H1 (cell line): ENCODE results near the gene CTIF. TPM values are rescaled to one million over a fixed set of nuclear protein-coding genes. Genes with fewer than 3 reads are reported as not detected.

Source experiments
- CBX5 ChIP-seq: fragments of 300-800, 300-1000 bp; sonication (generic); IDR thresholded peaks from 2 replicates; pipeline ENCODE4 v1.7.1; 2016; ENCODE audit warnings: antibody characterized with exemption, low read length, low read depth
- GABPA ChIP-seq: IDR thresholded peaks from 2 replicates; pipeline ENCODE4 v1.6.1; 2011; ENCODE audit warnings: mild to moderate bottlenecking, low read length, moderate library complexity, borderline replicate concordance; ENCODE audit not compliant: insufficient read depth
- GTF2F1 ChIP-seq: IDR thresholded peaks from 2 replicates; pipeline ENCODE4 v1.6.1; 2012; ENCODE audit warnings: low read depth, low read length, improper control_type of control experiment, borderline replicate concordance
- KDM4A ChIP-seq: IDR thresholded peaks from one replicate; pipeline ENCODE4 v1.7.1; 2012; ENCODE audit warnings: low read depth, mild to moderate bottlenecking, moderate library complexity, low read length, inconsistent platforms; ENCODE audit not compliant: severe bottlenecking
- MAFK ChIP-seq: IDR thresholded peaks from 2 replicates; pipeline ENCODE4 v1.6.1; 2012; ENCODE audit warnings: low read depth, mild to moderate bottlenecking, improper control_type of control experiment, low read length
- NANOG ChIP-seq: IDR thresholded peaks from 2 replicates; pipeline ENCODE4 v1.6.1; 2011; ENCODE audit warnings: low read length, low read depth, mild to moderate bottlenecking, inconsistent platforms; ENCODE audit not compliant: insufficient read depth, poor library complexity, severe bottlenecking
- NRF1 ChIP-seq: IDR thresholded peaks from 2 replicates; pipeline ENCODE4 v1.6.1; 2011; ENCODE audit warnings: mild to moderate bottlenecking, low read depth, low read length, improper control_type of control experiment
- POLR2A ChIP-seq, 2 experiments: IDR thresholded peaks; 1 replicate in 1 of 2; 2 replicates in 1 of 2; pipeline ENCODE4 v1.6.1; 2011; ENCODE audit warnings: low read depth in 2 of 2, low read length in 2 of 2, mild to moderate bottlenecking in 2 of 2; ENCODE audit errors: control extremely low read depth in 1 of 2
- POLR2AphosphoS5 ChIP-seq: IDR thresholded peaks from 2 replicates; pipeline ENCODE4 v1.6.1; 2011; ENCODE audit warnings: low read depth, low read length
- POU5F1 ChIP-seq: IDR thresholded peaks from 2 replicates; pipeline ENCODE4 v1.6.1; 2011; ENCODE audit warnings: low read depth, mild to moderate bottlenecking, low read length, moderate library complexity
- RBBP5 ChIP-seq: IDR thresholded peaks from 2 replicates; pipeline ENCODE4 v1.7.1; 2012; ENCODE audit warnings: low read depth, mild to moderate bottlenecking, inconsistent platforms, low read length, moderate library complexity, borderline replicate concordance
- RXRA ChIP-seq: IDR thresholded peaks from 2 replicates; pipeline ENCODE4 v1.6.1; 2011; ENCODE audit warnings: low read depth, mild to moderate bottlenecking, low read length, moderate library complexity; ENCODE audit not compliant: insufficient read depth
- SIRT6 ChIP-seq: IDR thresholded peaks from one replicate; pipeline ENCODE4 v1.7.1; 2012; ENCODE audit warnings: low read length, inconsistent platforms
- SP2 ChIP-seq: IDR thresholded peaks from 2 replicates; pipeline ENCODE4 v1.6.1; 2012; ENCODE audit warnings: mild to moderate bottlenecking, low read length, inconsistent platforms
- TBP ChIP-seq: IDR thresholded peaks from 2 replicates; pipeline ENCODE4 v1.6.1; 2011; ENCODE audit warnings: low read depth, low read length, improper control_type of control experiment
- TEAD4 ChIP-seq: IDR thresholded peaks from 2 replicates; pipeline ENCODE4 v1.6.1; 2012; ENCODE audit warnings: low read depth, low read length, inconsistent platforms, mixed read lengths
- polyA plus RNA-seq, 7 experiments: library from polyadenylated mRNA; depleted of rRNA in 3 of 7; stranded (reverse) in 5 of 7; unstranded in 2 of 7; fragments of >200 nt in 5 of 7; fragments of 200-250 nt in 2 of 7; gene quantifications; 1 replicate in 5 of 7; 2 replicates in 1 of 7; 4 replicates in 1 of 7; pipeline versions ENCODE4 v1.2.1 to v1.2.3, GENCODE V29; 2011 to 2013; ENCODE audit warnings: missing spikeins in 2 of 7, mixed read lengths in 2 of 7
- total RNA-seq: library from RNA; stranded (reverse); fragmentation: NEBNext Ultra II Directional; extraction: Animal tissue kit (Norgen Biotek cat#: 25700); gene quantifications from 2 replicates; pipeline ENCODE4 v1.2.1, GENCODE V29; 2021
- TF ChIP-seq, protein P1 (sequence below), 3 experiments: IDR thresholded peaks; 1 replicate in 2 of 3; 2 replicates in 1 of 3; pipeline versions ENCODE4 v1.5.1 to v1.6.1; 2011; ENCODE audit warnings: low read length in 3 of 3, mild to moderate bottlenecking in 3 of 3, inconsistent platforms in 2 of 3, low read depth in 1 of 3, moderate library complexity in 1 of 3; ENCODE audit not compliant: insufficient read depth in 1 of 3; ENCODE audit errors: control extremely low read depth in 1 of 3

CTIF gene
- total and polyA plus RNA-seq, 2 of the 8 experiments (the other 6 are each of a cell fraction or from before 2014, with no cell fraction given), result 9.0 to 17.8 TPM

DNA sequence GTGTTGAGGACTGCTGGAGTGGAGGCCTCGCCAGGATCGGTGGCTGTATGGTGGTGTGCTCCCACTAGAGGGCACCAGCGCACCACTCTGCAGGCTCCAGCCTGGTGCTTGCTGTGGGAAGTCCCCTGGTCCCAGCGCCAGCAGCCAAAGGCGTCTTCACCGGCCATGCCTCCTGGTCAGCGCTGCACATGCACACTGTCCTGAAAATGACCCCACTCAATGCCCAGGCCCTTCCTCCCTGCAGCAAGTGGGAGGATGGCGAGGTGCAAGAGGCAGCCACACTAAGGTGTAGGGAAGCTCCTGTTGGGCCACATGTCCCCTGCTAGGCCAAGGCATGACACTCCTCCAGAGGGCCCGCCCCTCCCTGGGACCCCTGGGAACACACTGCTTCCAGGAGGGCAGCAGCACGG, 136.5 kb downstream of the CTIF start (continued):
- TF ChIP-seq, protein P1, sequence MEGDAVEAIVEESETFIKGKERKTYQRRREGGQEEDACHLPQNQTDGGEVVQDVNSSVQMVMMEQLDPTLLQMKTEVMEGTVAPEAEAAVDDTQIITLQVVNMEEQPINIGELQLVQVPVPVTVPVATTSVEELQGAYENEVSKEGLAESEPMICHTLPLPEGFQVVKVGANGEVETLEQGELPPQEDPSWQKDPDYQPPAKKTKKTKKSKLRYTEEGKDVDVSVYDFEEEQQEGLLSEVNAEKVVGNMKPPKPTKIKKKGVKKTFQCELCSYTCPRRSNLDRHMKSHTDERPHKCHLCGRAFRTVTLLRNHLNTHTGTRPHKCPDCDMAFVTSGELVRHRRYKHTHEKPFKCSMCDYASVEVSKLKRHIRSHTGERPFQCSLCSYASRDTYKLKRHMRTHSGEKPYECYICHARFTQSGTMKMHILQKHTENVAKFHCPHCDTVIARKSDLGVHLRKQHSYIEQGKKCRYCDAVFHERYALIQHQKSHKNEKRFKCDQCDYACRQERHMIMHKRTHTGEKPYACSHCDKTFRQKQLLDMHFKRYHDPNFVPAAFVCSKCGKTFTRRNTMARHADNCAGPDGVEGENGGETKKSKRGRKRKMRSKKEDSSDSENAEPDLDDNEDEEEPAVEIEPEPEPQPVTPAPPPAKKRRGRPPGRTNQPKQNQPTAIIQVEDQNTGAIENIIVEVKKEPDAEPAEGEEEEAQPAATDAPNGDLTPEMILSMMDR (IDR thresholded peaks at IDR 0.05; ENCODE audit: control extremely low read depth in 1 of 3, insufficient read depth in 1 of 3, low read depth in 1 of 3, low read length in 3 of 3), result peak; percentile 94 to 97 (median 96)
- TF ChIP-seq KDM4A, result no peak
- no peak for TF ChIP-seq MAFK
- peak; percentile 61; the same call in 1 of the 2 replicates for TF ChIP-seq GABPA
- TF ChIP-seq TBP, result no peak
- no peak for TF ChIP-seq RXRA
- no peak for TF ChIP-seq SP2
- TF ChIP-seq GTF2F1, result no peak
- no peak for TF ChIP-seq POLR2AphosphoS5
- TF ChIP-seq POU5F1, result no peak
- no peak for TF ChIP-seq SIRT6
- no peak for TF ChIP-seq CBX5
- 0 out of 2 replicates have a peak, but pooled peaks have one; percentile 17 for TF ChIP-seq TEAD4
- TF ChIP-seq POLR2A (IDR thresholded peaks at IDR 0.05; ENCODE audit: control extremely low read depth in 1 of 2, low read depth in 2 of 2, low read length in 2 of 2), result no peak
- TF ChIP-seq NANOG, result no peak
- TF ChIP-seq RBBP5, result no peak
- TF ChIP-seq NRF1, result no peak
